ENCODE results near the gene FHOD3. TPM values are rescaled to one million over a fixed set of nuclear protein-coding genes. Genes with fewer than 3 reads are reported as not detected.
"Not testable (repeated sequence)": the region's sequence is repeated elsewhere in the genome, so short reads cannot be mapped to it uniquely, and the experiment has no call there.

The FHOD3 gene
- total RNA-seq, 1 donor from 2014 or later = 16.3 TPM

- Mint-ChIP-seq H3K36me3 (peaks cover 5% of the 10 kb centered on the region), H3K4me3 (no peak overlapping the region), H3K27ac (no peak overlapping the region), H3K27me3 (ENCODE audit: low read depth) (no peaks in the 10 kb centered on the region), H3K4me1 (peaks cover 2% of the 10 kb centered on the region), H3K9me3 (no peaks in the 10 kb centered on the region)
- no peak for TF ChIP-seq CTCF (IDR thresholded peaks at IDR 0.05; ENCODE audit: unreplicated experiment)
- no peak for DNase-seq (ENCODE audit: low spot score in 2 of 2, unreplicated experiment in 2 of 2)
These were observed 463.7 kb downstream of the FHOD3 start for GRCh38 chr18:36761186-36761698.

GRCh38 chr18:36762074-36762473, 464.6 kb downstream of the FHOD3 start:
- H3K4me1 Mint-ChIP-seq = no peaks in the 10 kb centered on the region

GRCh38 chr18:36762965-36763364, 465.5 kb downstream of the FHOD3 start:
- H3K4me3 Mint-ChIP-seq; H3K36me3 Mint-ChIP-seq; H3K4me1 Mint-ChIP-seq; H3K27ac Mint-ChIP-seq; H3K9me3 Mint-ChIP-seq; DNase-seq (ENCODE audit: low spot score in 2 of 2, unreplicated experiment in 2 of 2); H3K27me3 Mint-ChIP-seq (ENCODE audit: low read depth): not testable (repeated sequence)

More at GRCh38 chr18:36762074-36762473, 464.6 kb downstream of the FHOD3 start:
- Mint-ChIP-seq H3K36me3 (peaks cover 5% of the 10 kb centered on the region), H3K27ac (no peak overlapping the region), H3K9me3 (no peaks in the 10 kb centered on the region), H3K27me3 (ENCODE audit: low read depth) (no peaks in the 10 kb centered on the region), H3K4me3 (no peak overlapping the region)
- no peak for DNase-seq (ENCODE audit: low spot score in 2 of 2, unreplicated experiment in 2 of 2)
- no peak for TF ChIP-seq CTCF (IDR thresholded peaks at IDR 0.05; ENCODE audit: unreplicated experiment)

GRCh38 chr18:36766836-36767235, 469.3 kb downstream of the FHOD3 start:
- Mint-ChIP-seq H3K4me1 (peaks cover under 1% of the 10 kb centered on the region), H3K36me3 (peaks cover 2% of the 10 kb centered on the region), H3K4me3 (no peak overlapping the region), H3K27me3 (ENCODE audit: low read depth) (peaks cover 2% of the 10 kb centered on the region), H3K27ac (no peak overlapping the region), H3K9me3 (no peaks in the 10 kb centered on the region)
- no peak for TF ChIP-seq CTCF (IDR thresholded peaks at IDR 0.05; ENCODE audit: unreplicated experiment)
- no peak for DNase-seq (ENCODE audit: low spot score in 2 of 2, unreplicated experiment in 2 of 2)

- no peak for TF ChIP-seq CTCF (IDR thresholded peaks at IDR 0.05; ENCODE audit: unreplicated experiment)
- no peaks in the 10 kb centered on the region for H3K9me3 Mint-ChIP-seq
- H3K4me3 Mint-ChIP-seq = no peak overlapping the region
- no peaks in the 10 kb centered on the region for H3K36me3 Mint-ChIP-seq
- DNase-seq (ENCODE audit: low spot score in 2 of 2, unreplicated experiment in 2 of 2) = no peak
- no peak overlapping the region for H3K27ac Mint-ChIP-seq
- peaks cover 10% of the 10 kb centered on the region for H3K4me1 Mint-ChIP-seq
- H3K27me3 Mint-ChIP-seq (ENCODE audit: low read depth) = peaks cover 6% of the 10 kb centered on the region
These were observed 471.7 kb downstream of the FHOD3 start for GRCh38 chr18:36769172-36769571.

- no peak overlapping the region for H3K4me3 Mint-ChIP-seq
- no peaks in the 10 kb centered on the region for H3K36me3 Mint-ChIP-seq
- DNase-seq (ENCODE audit: low spot score in 2 of 2, unreplicated experiment in 2 of 2) = no peak
- TF ChIP-seq CTCF (IDR thresholded peaks at IDR 0.05; ENCODE audit: unreplicated experiment) = no peak
- H3K27me3 Mint-ChIP-seq (ENCODE audit: low read depth) = peaks cover 6% of the 10 kb centered on the region
- peaks cover 10% of the 10 kb centered on the region for H3K4me1 Mint-ChIP-seq
- no peaks in the 10 kb centered on the region for H3K9me3 Mint-ChIP-seq
- no peak overlapping the region for H3K27ac Mint-ChIP-seq
These were observed 472.2 kb downstream of the FHOD3 start for GRCh38 chr18:36769611-36770314.
